ENCODE results near the gene LGALSL.

DNA sequence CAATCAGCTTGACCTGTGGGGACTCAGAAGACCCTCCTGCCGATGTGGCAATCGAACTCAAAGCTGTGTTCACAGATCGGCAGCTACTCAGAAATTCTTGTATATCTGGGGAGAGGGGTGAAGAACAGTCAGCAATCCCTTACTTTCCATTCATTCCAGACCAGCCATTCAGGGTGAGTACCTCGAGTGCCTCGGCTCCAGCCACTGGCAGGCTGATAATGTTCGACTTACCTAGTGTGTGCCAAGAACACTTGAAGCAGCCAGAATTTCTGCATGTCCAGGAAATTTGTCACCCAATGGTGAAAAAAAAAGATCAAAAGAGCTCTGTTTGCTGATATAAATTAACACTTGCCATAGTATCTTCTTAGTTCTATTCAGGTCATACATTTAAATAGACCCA is 2.3 kb downstream of the LGALSL start:
- TF ChIP-seq GATA2 (IDR thresholded peaks at IDR 0.05; ENCODE audit: low read depth, low read length) (no peak), GATA3 (IDR thresholded peaks at IDR 0.05; ENCODE audit: low read depth, low read length) (no peak)

Measured in SH-SY5Y (cell line).